ENCODE data around the gene CD300A.

The CD300A gene

DNA sequence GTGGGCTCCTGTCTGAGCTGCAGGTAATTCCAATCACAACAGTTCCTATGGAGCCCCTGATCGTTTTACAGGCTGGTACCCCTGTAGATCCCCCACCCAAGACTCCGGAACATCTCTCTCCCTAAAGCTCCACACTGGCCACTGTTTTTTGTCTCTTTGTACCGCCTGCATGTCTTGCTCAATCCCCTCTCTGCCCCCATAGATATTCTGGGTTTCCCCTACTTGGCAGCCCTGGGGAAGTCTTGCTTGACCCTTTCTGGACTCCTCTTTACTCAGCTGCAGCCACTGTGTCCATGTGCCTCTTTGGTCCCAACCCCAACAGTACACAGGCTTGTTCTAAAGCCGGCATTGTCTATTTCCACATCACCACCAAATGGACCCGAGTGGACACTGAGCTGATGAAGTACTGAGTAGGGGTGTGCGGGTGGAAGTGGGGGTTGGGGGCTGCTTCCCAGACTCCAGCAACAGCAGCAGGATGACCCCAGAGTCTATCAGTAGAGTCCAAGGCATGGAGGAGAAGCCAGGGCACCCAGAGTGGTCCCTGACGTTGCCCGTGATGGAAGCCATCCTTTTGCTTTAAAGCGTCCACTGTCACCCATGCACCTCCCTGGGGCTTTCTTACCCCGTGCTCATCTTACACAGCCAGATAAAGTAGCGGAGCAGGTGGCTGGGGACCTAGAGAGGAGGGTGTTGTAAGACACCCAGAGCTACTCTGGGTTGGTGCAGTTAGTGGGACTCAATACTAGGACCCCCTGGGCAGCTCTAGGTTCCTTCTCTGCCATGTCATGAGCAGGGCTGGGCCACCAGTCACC lies 58.4 kb downstream of the CD300A start:
- no peak for DNase-seq

DNA sequence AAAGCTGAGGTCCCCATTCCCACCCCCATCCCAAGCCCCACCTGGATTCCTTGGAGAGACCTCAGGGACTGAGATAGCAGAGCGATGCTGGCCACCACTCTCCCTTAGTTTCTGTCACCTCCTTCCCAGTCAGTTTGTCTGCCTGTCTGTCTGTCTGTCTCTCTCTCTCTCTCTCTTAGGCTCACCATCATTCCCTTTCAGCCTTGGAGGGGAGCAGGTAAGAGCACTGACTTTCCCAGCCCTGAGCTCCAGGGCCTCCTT lies 59.0 kb downstream of the CD300A start:
- no peak for DNase-seq

DNA sequence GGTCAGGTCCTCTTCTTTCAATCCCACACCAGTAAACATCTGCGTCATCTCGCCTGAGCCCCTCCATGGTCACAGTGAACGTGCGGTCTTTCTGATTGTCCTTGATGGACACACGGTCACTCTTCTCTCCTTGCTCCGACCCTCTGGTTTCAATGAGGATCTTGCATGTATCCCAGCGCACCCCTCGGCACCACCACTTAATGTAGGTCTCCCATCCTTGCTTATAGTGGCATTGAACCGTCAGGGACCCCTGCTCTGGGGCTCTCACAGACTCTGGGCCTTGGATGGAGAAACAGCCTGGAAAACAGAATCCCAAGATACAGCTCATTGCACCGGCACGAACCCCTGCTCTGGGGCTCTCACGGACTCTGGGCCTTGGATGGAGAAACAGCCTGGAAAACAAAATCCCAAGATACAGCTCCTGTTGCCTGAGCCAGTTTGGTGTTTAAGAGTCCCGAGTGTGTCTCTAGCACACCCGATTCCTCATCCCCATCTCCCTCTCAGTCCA lies 59.4 kb downstream of the CD300A start:
- no peak for DNase-seq

DNA sequence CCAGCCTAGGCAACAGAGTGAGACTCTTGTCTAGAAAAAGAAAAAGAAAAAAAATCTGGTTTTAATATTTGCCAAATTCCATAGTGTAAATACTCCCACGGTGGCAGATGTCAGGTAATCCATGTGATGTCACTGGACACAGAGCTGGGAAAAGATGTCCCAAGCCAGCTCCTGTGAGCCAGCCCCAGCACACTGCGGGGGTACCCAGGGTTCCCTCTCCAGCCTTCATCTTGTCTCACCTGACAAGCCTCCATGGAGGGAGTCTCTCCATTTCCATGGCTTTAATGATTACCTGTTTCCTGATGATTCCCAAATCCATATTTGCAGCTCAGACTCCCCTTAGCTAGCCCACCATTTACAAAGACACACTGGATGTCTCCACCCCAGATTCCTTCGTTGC lies 60.2 kb downstream of the CD300A start:
- no peak for DNase-seq

DNA sequence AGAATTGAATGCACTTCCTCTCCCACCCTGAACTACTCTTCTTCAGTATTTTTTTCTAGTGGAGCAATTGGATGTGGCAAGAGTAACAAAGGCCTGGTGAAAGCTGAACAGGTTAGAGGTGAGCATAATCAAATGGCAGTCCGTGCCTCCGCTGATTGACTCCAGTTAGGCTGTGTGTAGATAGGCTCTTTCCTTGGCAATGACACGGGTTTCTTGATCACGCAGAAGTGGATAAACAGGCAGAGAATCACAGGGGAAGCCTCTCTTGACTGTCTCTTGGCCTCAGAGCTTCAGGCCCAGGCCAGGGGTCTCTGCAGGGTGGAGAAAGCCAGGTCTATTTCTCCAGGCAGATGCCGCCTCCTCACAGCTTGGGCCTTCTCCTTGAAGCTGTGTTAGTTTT lies 60.6 kb downstream of the CD300A start:
- no peak for DNase-seq

DNA sequence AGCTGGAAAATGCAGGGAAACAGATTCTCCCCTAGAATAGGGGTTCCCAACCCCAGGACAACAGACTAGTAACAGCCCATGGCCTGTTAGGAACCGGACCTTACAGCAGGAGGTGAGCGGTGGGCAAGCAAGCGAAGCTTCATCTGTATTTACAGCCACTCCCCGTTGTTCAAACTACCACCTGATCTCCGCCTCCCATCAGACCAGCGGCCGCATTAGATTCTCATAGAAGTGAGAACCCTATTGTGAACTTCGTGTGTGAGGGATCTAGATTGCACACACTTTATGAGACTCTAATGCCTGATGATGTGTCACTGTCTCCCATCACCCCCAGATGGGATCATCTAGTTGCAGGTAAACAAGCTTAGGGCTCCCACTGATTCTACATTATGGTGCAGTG lies 61.3 kb downstream of the CD300A start:
- DNase-seq: no peak

DNA sequence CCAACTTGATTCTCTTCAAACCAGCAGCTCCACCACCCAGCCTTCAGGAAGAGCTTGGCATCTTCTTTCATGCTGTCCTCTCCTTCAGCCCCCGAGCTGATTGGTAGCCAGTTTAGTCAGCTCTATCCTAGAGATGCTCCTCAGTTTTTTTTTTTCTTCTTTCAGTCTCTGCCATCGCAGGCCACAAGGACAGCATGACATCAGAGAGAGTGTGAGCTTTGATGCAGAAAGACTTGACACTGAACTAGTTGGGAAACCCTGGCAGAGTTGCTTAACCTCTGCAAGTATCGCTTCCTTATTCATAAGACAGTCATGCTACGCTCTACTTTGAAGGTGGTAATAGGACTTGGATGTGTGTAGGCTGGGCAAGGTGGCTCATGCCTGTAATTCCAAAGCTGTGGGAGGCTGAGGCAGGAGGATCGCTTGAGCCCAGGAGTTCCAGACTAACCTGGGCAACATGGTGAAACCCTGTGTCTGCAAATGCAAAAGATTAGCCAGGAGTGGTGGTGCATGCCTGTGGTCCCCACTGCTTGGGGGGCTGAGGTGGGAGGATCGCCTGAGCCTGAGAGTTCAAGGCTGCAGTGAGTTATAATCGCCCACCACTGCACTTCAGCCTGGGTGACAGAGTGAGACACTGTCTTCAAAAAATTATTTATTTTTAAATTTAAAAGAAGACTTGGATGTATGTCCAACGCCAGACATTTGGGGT lies 62.2 kb downstream of the CD300A start:
- DNase-seq: no peak

DNA sequence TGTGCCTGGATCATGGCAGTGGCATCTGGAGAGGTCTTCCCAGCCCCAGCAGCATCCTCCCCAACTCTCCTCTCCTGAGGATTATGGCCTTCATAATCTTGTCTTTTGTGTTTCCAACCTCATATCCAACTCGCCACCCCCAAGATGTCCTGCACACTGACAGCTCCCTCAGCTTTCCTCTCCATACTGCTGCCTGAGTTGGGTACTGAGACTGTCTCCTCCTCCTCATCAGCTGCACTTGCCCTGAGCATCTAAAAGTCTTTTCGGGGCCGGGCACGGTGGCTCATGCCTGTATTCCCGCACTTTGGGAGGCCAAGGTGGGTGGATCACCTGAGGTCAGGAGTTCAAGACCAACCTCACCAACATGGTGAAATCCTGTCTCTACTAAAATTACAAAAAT lies 62.8 kb downstream of the CD300A start:
- no peak for DNase-seq

DNA sequence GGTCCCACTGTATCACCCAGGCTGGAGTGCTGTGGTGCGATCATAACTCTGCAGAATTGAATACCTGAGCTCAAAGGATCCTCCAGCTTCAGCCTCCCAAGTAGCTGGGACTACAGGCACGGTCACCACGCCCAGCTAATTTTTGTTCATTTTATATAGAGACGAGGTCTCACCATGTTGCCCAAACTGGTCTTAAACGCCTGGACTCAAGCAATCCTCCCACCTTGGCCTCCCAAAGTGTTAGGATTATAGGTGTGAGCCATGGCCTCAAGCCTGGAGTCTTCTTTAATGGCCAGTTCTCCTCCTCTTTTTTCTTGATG lies 64.4 kb downstream of the CD300A start:
- no peak for DNase-seq

DNA sequence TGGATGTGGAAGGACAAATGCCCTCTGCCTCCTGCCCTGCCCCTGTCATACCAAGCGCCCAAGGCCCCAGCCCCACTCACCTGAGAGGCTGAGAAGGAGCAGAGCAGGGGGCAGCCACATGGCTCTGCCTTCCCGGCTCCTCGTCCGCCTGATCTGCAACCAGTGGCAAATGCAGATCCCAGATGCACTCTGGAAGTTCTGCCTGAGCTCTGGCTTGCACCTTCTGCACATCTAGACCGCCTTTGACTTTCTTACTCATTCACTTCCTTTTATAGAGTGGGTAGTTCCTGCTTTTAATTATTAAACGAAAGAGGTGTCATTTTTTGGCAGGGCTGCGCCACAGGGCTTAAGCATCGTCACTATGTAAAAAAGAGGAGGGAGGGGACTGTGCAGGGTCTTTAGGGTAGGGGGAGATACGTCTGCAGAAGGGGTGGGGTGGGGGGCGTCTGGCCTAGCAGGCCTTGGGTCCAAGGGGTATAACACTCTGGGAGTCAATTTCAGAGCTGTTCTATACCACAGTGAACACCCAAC lies 64.9 kb downstream of the CD300A start, which contains the start of gene CD300LB:
TSS of gene CD300LB (minus strand) at position 245 of the 531 bp plus-strand sequence. CDS start at position 120, 125 bp downstream.
- DNase-seq: no peak

DNA sequence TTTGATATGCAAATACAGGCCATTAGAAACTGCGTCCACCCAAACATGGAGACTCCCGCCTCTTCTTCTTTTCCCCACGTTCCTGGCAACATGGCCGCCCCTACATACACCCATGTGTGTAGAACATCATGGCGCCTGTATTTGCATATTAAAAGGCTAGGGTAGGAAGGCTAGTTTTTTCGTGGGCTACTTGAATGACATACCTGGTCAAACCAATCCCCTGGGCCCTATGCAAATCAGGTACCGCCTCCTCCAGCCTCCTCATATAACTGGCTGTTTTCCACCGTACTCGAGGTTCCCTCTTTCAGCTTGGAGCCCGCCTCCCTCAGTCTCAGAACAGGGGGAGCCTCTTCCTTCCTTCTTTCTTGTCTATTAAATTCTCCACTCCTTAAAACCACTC lies 65.7 kb downstream of the CD300A start:
- peak; percentile 63 to 64 for DNase-seq
